NB4 (cell line): ENCODE data around the gene PATJ.

Source experiments
- DNase-seq: peaks from one replicate; pipeline ENCODE4 v3.0.0; 2010; ENCODE audit warnings: low read depth
- H3K4me3 ChIP-seq: one replicate; pipeline ENCODE4 v1.5.1; 2011; ENCODE audit warnings: mild to moderate bottlenecking, low read depth, low read length, moderate library complexity
- MYC ChIP-seq: IDR thresholded peaks from 2 replicates; pipeline ENCODE4 v1.6.1; 2011; ENCODE audit warnings: low read depth, low read length
- POLR2A ChIP-seq: IDR thresholded peaks from 2 replicates; pipeline ENCODE4 v1.6.1; 2011; ENCODE audit warnings: mild to moderate bottlenecking; ENCODE audit not compliant: insufficient read length; ENCODE audit errors: extremely low read depth
- TF ChIP-seq, protein P1 (sequence below): IDR thresholded peaks from 2 replicates; pipeline ENCODE4 v1.6.1; 2011; ENCODE audit warnings: low read depth, low read length
- TF ChIP-seq, protein P2 (sequence below): IDR thresholded peaks from one replicate; pipeline ENCODE4 v1.5.1; 2012; ENCODE audit warnings: low read depth, low read length

Gene PATJ

GRCh38 chr1:62089570-62089969 is 347.3 kb downstream of the PATJ start:
- no peak overlapping the region for H3K4me3 ChIP-seq
- no peak for DNase-seq
- TF ChIP-seq, protein P1, sequence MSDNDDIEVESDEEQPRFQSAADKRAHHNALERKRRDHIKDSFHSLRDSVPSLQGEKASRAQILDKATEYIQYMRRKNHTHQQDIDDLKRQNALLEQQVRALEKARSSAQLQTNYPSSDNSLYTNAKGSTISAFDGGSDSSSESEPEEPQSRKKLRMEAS: no peak
- TF ChIP-seq POLR2A: no peak
- TF ChIP-seq, protein P2, sequence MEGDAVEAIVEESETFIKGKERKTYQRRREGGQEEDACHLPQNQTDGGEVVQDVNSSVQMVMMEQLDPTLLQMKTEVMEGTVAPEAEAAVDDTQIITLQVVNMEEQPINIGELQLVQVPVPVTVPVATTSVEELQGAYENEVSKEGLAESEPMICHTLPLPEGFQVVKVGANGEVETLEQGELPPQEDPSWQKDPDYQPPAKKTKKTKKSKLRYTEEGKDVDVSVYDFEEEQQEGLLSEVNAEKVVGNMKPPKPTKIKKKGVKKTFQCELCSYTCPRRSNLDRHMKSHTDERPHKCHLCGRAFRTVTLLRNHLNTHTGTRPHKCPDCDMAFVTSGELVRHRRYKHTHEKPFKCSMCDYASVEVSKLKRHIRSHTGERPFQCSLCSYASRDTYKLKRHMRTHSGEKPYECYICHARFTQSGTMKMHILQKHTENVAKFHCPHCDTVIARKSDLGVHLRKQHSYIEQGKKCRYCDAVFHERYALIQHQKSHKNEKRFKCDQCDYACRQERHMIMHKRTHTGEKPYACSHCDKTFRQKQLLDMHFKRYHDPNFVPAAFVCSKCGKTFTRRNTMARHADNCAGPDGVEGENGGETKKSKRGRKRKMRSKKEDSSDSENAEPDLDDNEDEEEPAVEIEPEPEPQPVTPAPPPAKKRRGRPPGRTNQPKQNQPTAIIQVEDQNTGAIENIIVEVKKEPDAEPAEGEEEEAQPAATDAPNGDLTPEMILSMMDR: no peak
- no peak for TF ChIP-seq MYC

DNA sequence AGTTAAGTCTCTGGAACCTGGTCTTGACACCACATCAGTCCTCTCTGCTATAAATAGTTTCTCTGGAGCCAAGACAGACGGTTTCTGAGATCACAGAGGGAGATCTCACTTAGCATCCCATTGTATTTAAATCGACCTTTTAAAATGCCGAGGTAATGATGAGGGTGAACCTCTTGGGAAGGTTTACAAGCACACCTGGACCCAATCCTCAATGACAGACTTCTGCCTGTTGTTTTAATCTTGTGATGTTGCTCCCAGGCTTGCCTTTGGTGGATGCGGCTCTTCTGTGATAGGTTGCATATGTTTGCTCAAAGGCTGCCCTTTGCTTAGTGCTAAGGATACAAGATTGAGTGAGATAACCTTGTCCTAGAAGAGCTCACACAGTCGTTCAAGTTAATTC is 347.7 kb downstream of the PATJ start:
- TF ChIP-seq, protein P1: no peak
- TF ChIP-seq MYC (no peak), POLR2A (no peak)
- TF ChIP-seq, protein P2: no peak
- H3K4me3 ChIP-seq: no peak overlapping the region
- no peak for DNase-seq

DNA sequence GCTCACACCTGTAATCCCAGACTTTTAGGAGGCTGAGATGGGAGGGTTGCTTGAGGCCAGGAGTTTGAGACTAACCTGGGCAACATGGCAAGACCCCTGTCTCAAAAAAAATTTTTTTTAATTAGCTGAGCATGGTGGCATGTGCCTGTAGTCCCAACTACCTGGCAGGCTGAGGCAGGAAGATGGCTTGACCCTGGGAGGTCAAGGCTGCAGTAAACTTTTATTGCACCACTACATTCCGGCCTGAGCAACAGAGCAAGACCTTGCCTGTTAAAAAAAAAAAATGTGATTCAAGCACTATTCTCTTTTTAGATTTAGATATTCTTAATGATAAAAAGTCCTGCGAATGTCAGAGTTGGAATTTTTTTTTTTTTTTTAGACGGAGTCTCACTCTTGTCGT is 349.8 kb downstream of the PATJ start:
- DNase-seq: no peak
- H3K4me3 ChIP-seq: no peak overlapping the region
- TF ChIP-seq, protein P2: no peak
- TF ChIP-seq, protein P1: no peak
- TF ChIP-seq POLR2A (no peak), MYC (no peak)

DNA sequence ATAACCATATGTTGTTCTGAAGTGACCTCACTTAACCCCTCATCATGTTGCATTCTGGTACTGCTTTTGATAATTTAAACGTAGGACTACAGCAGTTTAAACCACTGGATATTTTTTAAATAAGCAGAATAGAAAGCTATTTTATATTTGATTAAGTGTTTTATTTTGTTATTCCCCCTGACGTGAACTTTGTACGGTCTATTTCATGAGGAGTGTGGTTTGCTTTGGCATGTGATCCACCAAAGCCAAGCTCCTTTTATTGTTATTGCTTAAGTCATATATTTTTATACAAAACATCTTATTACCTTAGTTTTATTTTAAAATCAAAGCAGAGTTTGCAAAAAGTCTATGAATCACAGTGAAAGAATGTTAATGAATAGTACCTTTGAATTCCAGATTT is 351.0 kb downstream of the PATJ start:
- TF ChIP-seq, protein P1: no peak
- TF ChIP-seq POLR2A (no peak), MYC (no peak)
- TF ChIP-seq, protein P2: no peak
- H3K4me3 ChIP-seq: no peak overlapping the region
- DNase-seq: no peak

GRCh38 chr1:62097464-62097863 is 355.2 kb downstream of the PATJ start:
- no peak for TF ChIP-seq POLR2A
- H3K4me3 ChIP-seq: no peak overlapping the region
- DNase-seq: no peak

DNA sequence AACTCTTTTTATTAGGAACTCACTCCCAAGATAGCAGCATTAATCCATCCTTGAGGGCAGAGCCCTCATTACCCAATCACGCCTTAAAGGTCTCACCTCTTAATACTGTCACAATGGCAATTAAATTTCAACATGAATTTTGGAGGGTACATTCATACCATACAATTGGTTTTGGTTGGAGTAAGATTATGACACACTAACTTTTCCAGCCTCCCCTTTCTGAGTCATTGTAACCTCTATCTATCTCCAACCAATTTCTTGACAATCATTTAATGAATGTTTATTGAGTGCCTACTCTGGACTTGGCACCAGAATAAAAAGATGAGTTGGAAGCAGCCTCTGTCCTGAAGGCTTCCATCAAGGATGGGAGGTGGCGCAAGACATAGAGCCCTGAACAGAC is 358.2 kb downstream of the PATJ start:
- H3K4me3 ChIP-seq: no peak overlapping the region
- no peak for DNase-seq
- TF ChIP-seq POLR2A: no peak
- TF ChIP-seq, protein P2: no peak
- TF ChIP-seq, protein P1: no peak
- TF ChIP-seq MYC: no peak
